ENCODE measurements around the gene TEDDM1. TPM values are rescaled to one million over a fixed set of nuclear protein-coding genes. Genes with fewer than 3 reads are reported as not detected.
A peak's percentile ranks its signal among the peaks of the same experiment; 100 is the strongest.

TEDDM1 gene
- total RNA-seq, 4 donors from 2014 or later, result not detected

GRCh38 chr1:182391028-182391361 lies 9.5 kb downstream of the TEDDM1 start:
- peak overlapping the region; percentile 81 to 97 for H3K4me3 ChIP-seq
- no peaks in the 10 kb centered on the region for H3K4me1 ChIP-seq
- H3K27ac ChIP-seq, result peak overlapping the region; percentile 98 to 99
- TF ChIP-seq CTCF (IDR thresholded peaks at IDR 0.05) (peak in 3 of 4 experiments; percentile 15 to 45 (median 34)), POLR2A (IDR thresholded peaks at IDR 0.05) (peak in 1 of 2 donors; percentile 6)
- H3K27me3 ChIP-seq, result no peaks in the 10 kb centered on the region
- intact Hi-C loops (cut with DNase I; ENCODE audit: low total_unique reads), result loop anchor here (5.0 kb wide), 1 partner anchor 249 kb away; no protein-coding TSS in a partner anchor
- H3K9me3 ChIP-seq, result no peaks in the 10 kb centered on the region
- no peaks in the 10 kb centered on the region for H3K36me3 ChIP-seq
- DNase-seq, result no peak

- peak overlapping the region; percentile 98 to 99 for H3K27ac ChIP-seq
- intact Hi-C loops (cut with DNase I; ENCODE audit: low total_unique reads), result loop anchor here (5.0 kb wide), 1 partner anchor 247 kb away; no protein-coding TSS in a partner anchor
- H3K9me3 ChIP-seq, result no peaks in the 10 kb centered on the region
- no peaks in the 10 kb centered on the region for H3K27me3 ChIP-seq
- H3K36me3 ChIP-seq, result no peaks in the 10 kb centered on the region
- TF ChIP-seq CTCF (IDR thresholded peaks at IDR 0.05) (no peak), POLR2A (IDR thresholded peaks at IDR 0.05) (no peak)
- H3K4me3 ChIP-seq, result peak overlapping the region; percentile 81 to 97
- peak in 1 of 2 donors; percentile 36 for DNase-seq
- no peaks in the 10 kb centered on the region for H3K4me1 ChIP-seq
Measured at GRCh38 chr1:182389619-182390047, 10.8 kb downstream of the TEDDM1 start.

- intact Hi-C loops (cut with DNase I; ENCODE audit: low total_unique reads), result no loop called here
- DNase-seq, result no peak
- Histone ChIP-seq H3K27me3 (no peaks in the 10 kb centered on the region), H3K36me3 (no peaks in the 10 kb centered on the region), H3K27ac (peak overlapping the region; percentile 98 to 99), H3K4me3 (peak overlapping the region; percentile 81 to 97), H3K9me3 (no peaks in the 10 kb centered on the region), H3K4me1 (no peaks in the 10 kb centered on the region)
- TF ChIP-seq POLR2A (IDR thresholded peaks at IDR 0.05) (no peak), CTCF (IDR thresholded peaks at IDR 0.05) (no peak)
Measured at GRCh38 chr1:182388392-182389134, 11.9 kb downstream of the TEDDM1 start.

GRCh38 chr1:182387566-182387965 lies 12.9 kb downstream of the TEDDM1 start:
- Histone ChIP-seq H3K27me3 (no peaks in the 10 kb centered on the region), H3K36me3 (no peaks in the 10 kb centered on the region), H3K27ac (no peak overlapping the region), H3K4me3 (peak overlapping the region in 1 of 2 donors; percentile 81), H3K4me1 (no peaks in the 10 kb centered on the region), H3K9me3 (no peaks in the 10 kb centered on the region)
- no peak for TF ChIP-seq POLR2A (IDR thresholded peaks at IDR 0.05)
- intact Hi-C loops (cut with DNase I; ENCODE audit: low total_unique reads), result no loop called here
- DNase-seq, result no peak

GRCh38 chr1:182386980-182387379 lies 13.5 kb downstream of the TEDDM1 start:
- Histone ChIP-seq H3K4me3 (no peak overlapping the region), H3K9me3 (no peaks in the 10 kb centered on the region), H3K4me1 (no peaks in the 10 kb centered on the region), H3K36me3 (no peaks in the 10 kb centered on the region), H3K27me3 (no peaks in the 10 kb centered on the region), H3K27ac (no peak overlapping the region)
- no peak for TF ChIP-seq CTCF (IDR thresholded peaks at IDR 0.05)
- TF ChIP-seq POLR2A (IDR thresholded peaks at IDR 0.05), result no peak
- DNase-seq, result no peak
- intact Hi-C loops (cut with DNase I; ENCODE audit: low total_unique reads), result no loop called here
